ENCODE measurements around the gene ISOC1. TPM values are rescaled to one million over a fixed set of nuclear protein-coding genes. Genes with fewer than 3 reads are reported as not detected.

ISOC1 gene
- polyA plus RNA-seq (2012; ENCODE audit: insufficient read depth, insufficient read length, low read depth) = 80.5 TPM

DNA sequence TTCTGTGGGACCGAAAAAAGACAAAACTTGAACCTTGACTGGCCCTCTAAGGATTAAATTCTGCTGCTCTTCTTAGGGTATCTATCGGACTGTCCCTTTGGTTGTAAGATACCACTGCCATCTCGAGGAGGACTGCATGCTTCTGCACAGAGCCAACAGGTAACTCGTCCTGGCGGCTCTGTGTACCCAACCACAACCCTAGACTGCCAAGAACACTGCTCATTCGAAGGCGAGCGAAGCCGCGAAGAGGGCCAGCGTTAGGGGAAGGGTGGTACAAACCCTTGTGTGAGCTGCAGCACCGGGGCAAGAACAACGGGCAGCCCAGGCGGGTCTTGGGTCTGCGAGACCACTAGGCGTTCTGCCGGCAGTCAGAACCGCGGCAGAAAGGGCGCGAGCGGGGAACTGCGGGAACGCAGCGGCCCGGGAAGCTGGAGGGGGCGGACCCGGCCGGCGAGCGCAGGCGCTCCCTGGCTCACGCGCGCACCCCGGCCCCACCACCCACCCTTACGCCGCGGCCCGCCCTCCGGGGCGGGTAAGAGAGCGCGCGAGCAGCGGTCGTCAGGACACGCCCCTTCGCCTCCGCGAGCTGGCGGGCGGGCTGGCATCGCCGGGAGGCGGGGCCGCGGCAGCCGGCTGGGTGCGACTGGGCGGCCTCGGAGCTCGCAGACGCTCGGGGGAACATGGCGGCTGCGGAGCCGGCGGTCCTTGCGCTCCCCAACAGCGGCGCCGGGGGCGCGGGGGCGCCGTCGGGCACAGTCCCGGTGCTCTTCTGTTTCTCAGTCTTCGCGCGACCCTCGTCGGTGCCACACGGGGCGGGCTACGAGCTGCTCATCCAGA, at the start of gene ISOC1:
ISOC1 (plus strand) TSS at position 663 of the 837 bp plus-strand sequence; CDS start at position 681, 18 bp downstream.
- Histone ChIP-seq H3K27me3 (no peaks in the 10 kb centered on the region), H3K36me3 (no peaks in the 10 kb centered on the region; the same call in 1 of the 2 replicates), H3K4me3 (ENCODE audit: low read depth, low read length) (peak within 1 kb of the TSS; percentile 70), H3K4me1 (peaks cover 13% of the 10 kb centered on the region), H3K9me3 (no peaks in the 10 kb centered on the region)
- TF ChIP-seq, protein P1, sequence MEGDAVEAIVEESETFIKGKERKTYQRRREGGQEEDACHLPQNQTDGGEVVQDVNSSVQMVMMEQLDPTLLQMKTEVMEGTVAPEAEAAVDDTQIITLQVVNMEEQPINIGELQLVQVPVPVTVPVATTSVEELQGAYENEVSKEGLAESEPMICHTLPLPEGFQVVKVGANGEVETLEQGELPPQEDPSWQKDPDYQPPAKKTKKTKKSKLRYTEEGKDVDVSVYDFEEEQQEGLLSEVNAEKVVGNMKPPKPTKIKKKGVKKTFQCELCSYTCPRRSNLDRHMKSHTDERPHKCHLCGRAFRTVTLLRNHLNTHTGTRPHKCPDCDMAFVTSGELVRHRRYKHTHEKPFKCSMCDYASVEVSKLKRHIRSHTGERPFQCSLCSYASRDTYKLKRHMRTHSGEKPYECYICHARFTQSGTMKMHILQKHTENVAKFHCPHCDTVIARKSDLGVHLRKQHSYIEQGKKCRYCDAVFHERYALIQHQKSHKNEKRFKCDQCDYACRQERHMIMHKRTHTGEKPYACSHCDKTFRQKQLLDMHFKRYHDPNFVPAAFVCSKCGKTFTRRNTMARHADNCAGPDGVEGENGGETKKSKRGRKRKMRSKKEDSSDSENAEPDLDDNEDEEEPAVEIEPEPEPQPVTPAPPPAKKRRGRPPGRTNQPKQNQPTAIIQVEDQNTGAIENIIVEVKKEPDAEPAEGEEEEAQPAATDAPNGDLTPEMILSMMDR (IDR thresholded peaks at IDR 0.05; ENCODE audit: low read depth, low read length) = no peak
- peak; percentile 97 for DNase-seq

GRCh38 chr5:129046151-129046550, 48.4 kb upstream of the ISOC1 start:
- Histone ChIP-seq H3K9me3 (no peaks in the 10 kb centered on the region), H3K36me3 (no peaks in the 10 kb centered on the region), H3K4me3 (ENCODE audit: low read depth, low read length) (no peak overlapping the region), H3K27me3 (no peaks in the 10 kb centered on the region), H3K4me1 (peaks cover 14% of the 10 kb centered on the region)
- DNase-seq = no peak
- TF ChIP-seq, protein P1 (IDR thresholded peaks at IDR 0.05; ENCODE audit: low read depth, low read length) = no peak

DNA sequence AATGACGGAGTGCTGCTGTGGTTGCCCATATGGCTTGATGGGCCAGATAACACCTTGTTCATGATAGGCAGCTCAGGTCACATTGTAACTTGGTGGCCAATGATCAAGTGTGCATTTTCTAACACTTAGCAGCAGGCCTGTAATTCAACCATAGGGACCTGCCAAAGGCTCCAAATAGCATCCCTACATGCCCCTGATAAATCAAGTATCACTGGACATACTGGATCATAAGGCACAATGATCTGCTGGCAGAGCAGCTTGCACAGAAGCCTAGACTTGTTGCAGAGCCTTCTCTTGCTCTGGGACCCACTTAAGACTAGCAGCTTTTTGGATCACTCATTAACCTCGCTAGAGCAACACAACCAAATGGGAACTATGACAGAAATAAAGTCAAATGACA, 46.0 kb upstream of the ISOC1 start:
- TF ChIP-seq, protein P1 (IDR thresholded peaks at IDR 0.05; ENCODE audit: low read depth, low read length) = no peak
- Histone ChIP-seq H3K27me3 (no peaks in the 10 kb centered on the region), H3K9me3 (no peaks in the 10 kb centered on the region)

DNA sequence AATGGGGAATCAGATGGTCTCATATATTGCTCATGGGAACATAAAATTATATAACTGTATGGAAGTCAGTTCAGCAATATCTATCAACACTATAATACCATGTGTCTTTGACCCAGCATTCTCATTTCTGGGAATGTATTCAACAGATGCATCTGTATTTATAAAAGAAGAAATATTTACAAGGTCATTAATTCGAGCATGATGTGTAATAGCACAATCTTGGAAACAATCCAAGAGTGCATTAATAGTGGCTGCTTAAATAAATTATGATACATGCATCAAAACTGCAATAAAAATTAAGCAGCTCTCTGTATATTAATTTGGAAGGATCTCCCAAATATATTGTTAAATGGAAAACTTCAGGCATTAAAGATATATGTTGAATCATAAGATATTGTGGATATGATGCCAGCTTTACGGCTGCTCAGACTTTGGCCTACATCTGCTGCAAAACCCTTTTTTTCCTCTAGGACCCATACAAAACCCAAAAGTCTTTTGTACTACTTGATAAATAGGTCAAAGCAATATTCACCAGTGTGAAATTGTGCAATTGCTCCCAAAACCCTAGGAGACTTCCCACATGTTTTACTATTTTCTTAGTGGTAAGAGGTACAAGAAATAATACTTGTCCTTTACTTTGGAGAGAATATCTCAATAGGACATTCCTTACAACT, 45.3 kb upstream of the ISOC1 start:
- H3K9me3 ChIP-seq = no peaks in the 10 kb centered on the region
- no peaks in the 10 kb centered on the region for H3K27me3 ChIP-seq
- DNase-seq = no peak
- H3K4me3 ChIP-seq (ENCODE audit: low read depth, low read length) = no peak overlapping the region
- H3K36me3 ChIP-seq = no peaks in the 10 kb centered on the region
- TF ChIP-seq, protein P1 (IDR thresholded peaks at IDR 0.05; ENCODE audit: low read depth, low read length) = no peak
- H3K4me1 ChIP-seq = peaks cover 14% of the 10 kb centered on the region

More for the DNA sequence above, 46.0 kb upstream of the ISOC1 start:
- Histone ChIP-seq H3K4me3 (ENCODE audit: low read depth, low read length) (no peak overlapping the region), H3K4me1 (peaks cover 14% of the 10 kb centered on the region), H3K36me3 (no peaks in the 10 kb centered on the region)
- no peak for DNase-seq

- Histone ChIP-seq H3K9me3 (no peaks in the 10 kb centered on the region), H3K36me3 (no peaks in the 10 kb centered on the region), H3K27me3 (no peaks in the 10 kb centered on the region), H3K4me1 (peaks cover 14% of the 10 kb centered on the region), H3K4me3 (ENCODE audit: low read depth, low read length) (no peak overlapping the region)
- TF ChIP-seq, protein P1 (IDR thresholded peaks at IDR 0.05; ENCODE audit: low read depth, low read length) = no peak
- DNase-seq = no peak
Measured at GRCh38 chr5:129051283-129051682, 43.3 kb upstream of the ISOC1 start.

Measured in BE2C (cell line).